Panc1 (cell line): ENCODE results near the gene DACH1. TPM values are rescaled to one million over a fixed set of nuclear protein-coding genes. Genes with fewer than 3 reads are reported as not detected.
"Not testable (repeated sequence)": the region's sequence is repeated elsewhere in the genome, so short reads cannot be mapped to it uniquely, and the experiment has no call there.

Source experiments
- ATAC-seq: fragments of 200-7000 bp; cut with Tn5 transposase; 2 replicates; pipeline ENCODE4 v1.9.1; 2020; ENCODE audit warnings: mild to moderate bottlenecking, moderate library complexity
- BruUV-seq: library from RNA; stranded (reverse); fragments of 400-500 nt; replicated peaks from 2 replicates; lab custom pipeline; 2021; lab: Mats Ljungman, UMichigan
- CTCF ChIA-PET: fragments of 300-600 bp; sonication (Branson Sonifier 250); formaldehyde crosslinking; loops from one replicate; lab custom pipeline; 2022; ENCODE audit warnings: antibody characterized with exemption; lab: Charles Lee
- POLR2A ChIA-PET: fragments of 300-600 bp; sonication (Branson Sonifier 250); formaldehyde crosslinking; loops from one replicate; lab custom pipeline; 2022; ENCODE audit warnings: antibody characterized with exemption; lab: Charles Lee
- DNase-seq: peaks from one replicate; pipeline ENCODE4 v3.0.0-alpha.2; 2010; ENCODE audit warnings: low read depth, low spot score
- H3K27ac ChIP-seq: 2 replicates; pipeline ENCODE4 v1.5.1; 2011; ENCODE audit warnings: mild to moderate bottlenecking, low read length, inconsistent platforms
- H3K27me3 ChIP-seq: fragments of 200-500 bp; sonication (Bioruptor generic); 2 replicates; pipeline ENCODE4 v1.6.0; 2014; ENCODE audit warnings: low read length, inconsistent platforms; ENCODE audit not compliant: control insufficient read depth, insufficient read depth
- H3K36me3 ChIP-seq: fragments of 200-500 bp; sonication (Bioruptor generic); 2 replicates; pipeline ENCODE4 v1.5.1; 2014; ENCODE audit warnings: inconsistent platforms, mild to moderate bottlenecking, low read length, moderate library complexity; ENCODE audit not compliant: control insufficient read depth, insufficient read depth
- H3K4me1 ChIP-seq: 2 replicates; pipeline ENCODE4 v1.5.1; 2011; ENCODE audit warnings: inconsistent platforms, mild to moderate bottlenecking, low read length, moderate library complexity; ENCODE audit not compliant: control insufficient read depth, insufficient read depth
- H3K4me3 ChIP-seq, 2 experiments: 2 replicates each; pipeline ENCODE4 v1.5.1; 2011 to 2012; ENCODE audit warnings: low read depth in 2 of 2, low read length in 2 of 2, mild to moderate bottlenecking in 2 of 2, inconsistent platforms in 1 of 2, moderate library complexity in 1 of 2
- H3K9me3 ChIP-seq: fragments of 200-500 bp; sonication (Bioruptor generic); 2 replicates; pipeline ENCODE4 v1.5.1; 2014; ENCODE audit warnings: low read depth, mild to moderate bottlenecking, inconsistent platforms, low read length, moderate library complexity; ENCODE audit not compliant: control insufficient read depth, insufficient read depth
- CTCF ChIP-seq: fragments of 450-650 bp; IDR thresholded peaks from 2 replicates; pipeline ENCODE4 v1.5.1; 2017; ENCODE audit warnings: mild to moderate bottlenecking
- POLR2AphosphoS5 ChIP-seq: IDR thresholded peaks from 2 replicates; pipeline ENCODE4 v1.6.1; 2012; ENCODE audit warnings: mild to moderate bottlenecking, low read depth, low read length, moderate library complexity
- SIN3A ChIP-seq: IDR thresholded peaks from 2 replicates; pipeline ENCODE4 v1.6.1; 2012; ENCODE audit warnings: low read depth, mild to moderate bottlenecking, low read length, moderate library complexity, borderline replicate concordance; ENCODE audit not compliant: insufficient read depth
- TCF7L2 ChIP-seq: IDR thresholded peaks from 2 replicates; pipeline ENCODE4 v1.6.1; 2011; ENCODE audit warnings: mild to moderate bottlenecking, low read depth, low read length, inconsistent platforms
- in situ Hi-C: cut with HindIII; loops from 2 replicates; pipeline ENCODE4 v1.10.0; 2016; ENCODE audit warnings: low sequenced_read_pairs, low pct_unique_long_range_greater_than_20kb
- intact Hi-C: fragments of 100-400 bp; cut with micrococcal nuclease; formaldehyde crosslinking; loops from one replicate; pipeline ENCODE4 v1.10.0; 2022; ENCODE audit not compliant: unreplicated experiment
- total RNA-seq: library from RNA; stranded (reverse); gene quantifications from one replicate; pipeline ENCODE4 v1.2.1, GENCODE V29; 2021; ENCODE audit not compliant: unreplicated experiment
- TF ChIP-seq, protein P1 (sequence below), 2 experiments: IDR thresholded peaks; 2 replicates each; pipeline ENCODE4 v1.6.1; 2011 to 2012; ENCODE audit warnings: low read depth in 2 of 2, control low read depth in 1 of 2, low read length in 1 of 2, mild to moderate bottlenecking in 1 of 2, moderate library complexity in 1 of 2; ENCODE audit not compliant: insufficient read depth in 1 of 2

The DACH1 gene
- total RNA-seq, 1 experiment from 2014 or later, result 0.54 TPM

DNA sequence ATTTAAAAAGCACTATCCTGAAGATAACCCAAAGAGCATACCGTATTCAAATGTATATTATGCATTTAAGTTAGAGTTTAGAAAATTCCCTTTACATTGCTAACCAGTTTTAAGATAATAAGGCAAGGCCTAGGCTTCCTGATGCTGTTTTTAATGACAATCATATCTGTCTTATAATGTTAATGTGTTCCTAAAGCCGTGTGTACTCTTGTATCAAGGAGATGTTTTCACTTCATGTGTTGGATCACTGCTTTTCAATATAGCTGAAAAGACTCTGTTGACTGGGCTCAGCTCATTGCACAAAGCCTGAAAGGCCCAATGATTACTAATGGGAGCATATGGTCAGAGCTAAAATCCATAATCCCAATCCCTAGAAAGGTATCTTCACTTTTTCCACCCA is 81.6 kb downstream of the DACH1 start:
- no TSS peak for BruUV-seq
- ChIA-PET POLR2A (no interaction called here), CTCF (no interaction called here)
- H3K4me1 ChIP-seq, result no peaks in the 10 kb centered on the region
- no peak overlapping the region for H3K27ac ChIP-seq
- no peak for ATAC-seq
- no peaks in the 10 kb centered on the region for H3K36me3 ChIP-seq
- TF ChIP-seq CTCF (no peak), POLR2AphosphoS5 (no peak)
- TF ChIP-seq, protein P1, sequence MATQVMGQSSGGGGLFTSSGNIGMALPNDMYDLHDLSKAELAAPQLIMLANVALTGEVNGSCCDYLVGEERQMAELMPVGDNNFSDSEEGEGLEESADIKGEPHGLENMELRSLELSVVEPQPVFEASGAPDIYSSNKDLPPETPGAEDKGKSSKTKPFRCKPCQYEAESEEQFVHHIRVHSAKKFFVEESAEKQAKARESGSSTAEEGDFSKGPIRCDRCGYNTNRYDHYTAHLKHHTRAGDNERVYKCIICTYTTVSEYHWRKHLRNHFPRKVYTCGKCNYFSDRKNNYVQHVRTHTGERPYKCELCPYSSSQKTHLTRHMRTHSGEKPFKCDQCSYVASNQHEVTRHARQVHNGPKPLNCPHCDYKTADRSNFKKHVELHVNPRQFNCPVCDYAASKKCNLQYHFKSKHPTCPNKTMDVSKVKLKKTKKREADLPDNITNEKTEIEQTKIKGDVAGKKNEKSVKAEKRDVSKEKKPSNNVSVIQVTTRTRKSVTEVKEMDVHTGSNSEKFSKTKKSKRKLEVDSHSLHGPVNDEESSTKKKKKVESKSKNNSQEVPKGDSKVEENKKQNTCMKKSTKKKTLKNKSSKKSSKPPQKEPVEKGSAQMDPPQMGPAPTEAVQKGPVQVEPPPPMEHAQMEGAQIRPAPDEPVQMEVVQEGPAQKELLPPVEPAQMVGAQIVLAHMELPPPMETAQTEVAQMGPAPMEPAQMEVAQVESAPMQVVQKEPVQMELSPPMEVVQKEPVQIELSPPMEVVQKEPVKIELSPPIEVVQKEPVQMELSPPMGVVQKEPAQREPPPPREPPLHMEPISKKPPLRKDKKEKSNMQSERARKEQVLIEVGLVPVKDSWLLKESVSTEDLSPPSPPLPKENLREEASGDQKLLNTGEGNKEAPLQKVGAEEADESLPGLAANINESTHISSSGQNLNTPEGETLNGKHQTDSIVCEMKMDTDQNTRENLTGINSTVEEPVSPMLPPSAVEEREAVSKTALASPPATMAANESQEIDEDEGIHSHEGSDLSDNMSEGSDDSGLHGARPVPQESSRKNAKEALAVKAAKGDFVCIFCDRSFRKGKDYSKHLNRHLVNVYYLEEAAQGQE (IDR thresholded peaks at IDR 0.05; ENCODE audit: insufficient read depth in 1 of 2, low read depth in 2 of 2, low read length in 1 of 2), result no peak
- in situ Hi-C loops, result no loop called here
- H3K27me3 ChIP-seq, result no peaks in the 10 kb centered on the region
- H3K9me3 ChIP-seq, result no peaks in the 10 kb centered on the region
- intact Hi-C loops, result loop anchor here (10.0 kb wide), 1 partner anchor 209 kb away; no protein-coding TSS in a partner anchor
- no peak for DNase-seq
- no peak overlapping the region for H3K4me3 ChIP-seq

GRCh38 chr13:71780546-71780945 is 86.5 kb downstream of the DACH1 start:
- ATAC-seq (no peak), DNase-seq (no peak)
- CTCF ChIA-PET, result interaction anchor here (0.7 kb wide), 1 partner anchor 59 kb away, joined by 3 read pairs; no protein-coding TSS in a partner anchor
- in situ Hi-C loops, result no loop called here
- Histone ChIP-seq H3K36me3 (no peaks in the 10 kb centered on the region), H3K4me3 (no peak overlapping the region), H3K27ac (no peak overlapping the region), H3K4me1 (no peaks in the 10 kb centered on the region), H3K9me3 (no peaks in the 10 kb centered on the region), H3K27me3 (no peaks in the 10 kb centered on the region)
- TF ChIP-seq CTCF (no peak), TCF7L2 (no peak), SIN3A (no peak), POLR2AphosphoS5 (no peak)
- TF ChIP-seq, protein P1 (IDR thresholded peaks at IDR 0.05; ENCODE audit: insufficient read depth in 1 of 2, low read depth in 2 of 2, low read length in 1 of 2), result no peak
- intact Hi-C loops, result loop anchor here (10.0 kb wide), 1 partner anchor 214 kb away; no protein-coding TSS in a partner anchor
- BruUV-seq, result no TSS peak
- POLR2A ChIA-PET, result no interaction called here

DNA sequence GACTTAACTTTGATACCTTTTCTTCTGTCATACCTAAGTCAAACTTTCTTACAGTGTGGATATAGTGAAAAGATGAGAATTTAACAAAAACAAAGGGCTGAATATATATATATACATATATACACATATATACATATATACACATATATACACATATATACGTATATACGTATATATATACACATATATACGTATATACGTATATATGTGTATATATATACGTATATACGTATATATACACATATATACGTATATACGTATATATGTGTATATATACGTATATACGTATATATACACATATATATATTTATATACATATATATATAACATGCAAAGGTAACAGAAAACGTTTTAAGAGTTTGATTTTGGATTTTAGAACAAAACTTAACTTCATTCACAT is 88.0 kb downstream of the DACH1 start:
- H3K36me3 ChIP-seq, intact Hi-C loops, H3K9me3 ChIP-seq, H3K27ac ChIP-seq, H3K27me3 ChIP-seq, H3K4me3 ChIP-seq, in situ Hi-C loops, ATAC-seq, DNase-seq, BruUV-seq, H3K4me1 ChIP-seq, POLR2A ChIA-PET, CTCF ChIA-PET: not testable (repeated sequence)
